T-helper 1 cell treated with Interleukin-12 subunit alpha and Interleukin-12 subunit beta and Interleukin-4 antibody, amounts not matched to agents 30 ng/mL and 1 ng/mL, for 36 hours (primary cell): ENCODE data around the gene CRISP1. TPM values are rescaled to one million over a fixed set of nuclear protein-coding genes. Genes with fewer than 3 reads are reported as not detected.
"Not testable (repeated sequence)": the region's sequence is repeated elsewhere in the genome, so short reads cannot be mapped to it uniquely, and the experiment has no call there.

ENCODE experiments used
- intact Hi-C: fragments of 100-400 bp; cut with micrococcal nuclease; formaldehyde crosslinking; loops from one replicate; pipeline ENCODE4 v1.15.1; 2024
- total RNA-seq: library from RNA; stranded (reverse); gene quantifications from 2 replicates; pipeline ENCODE4 v1.2.3, GENCODE V29; 2022

The CRISP1 gene, protein sequence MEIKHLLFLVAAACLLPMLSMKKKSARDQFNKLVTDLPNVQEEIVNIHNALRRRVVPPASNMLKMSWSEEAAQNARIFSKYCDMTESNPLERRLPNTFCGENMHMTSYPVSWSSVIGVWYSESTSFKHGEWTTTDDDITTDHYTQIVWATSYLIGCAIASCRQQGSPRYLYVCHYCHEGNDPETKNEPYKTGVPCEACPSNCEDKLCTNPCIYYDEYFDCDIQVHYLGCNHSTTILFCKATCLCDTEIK
- total RNA-seq = not detected in 2 replicates

DNA sequence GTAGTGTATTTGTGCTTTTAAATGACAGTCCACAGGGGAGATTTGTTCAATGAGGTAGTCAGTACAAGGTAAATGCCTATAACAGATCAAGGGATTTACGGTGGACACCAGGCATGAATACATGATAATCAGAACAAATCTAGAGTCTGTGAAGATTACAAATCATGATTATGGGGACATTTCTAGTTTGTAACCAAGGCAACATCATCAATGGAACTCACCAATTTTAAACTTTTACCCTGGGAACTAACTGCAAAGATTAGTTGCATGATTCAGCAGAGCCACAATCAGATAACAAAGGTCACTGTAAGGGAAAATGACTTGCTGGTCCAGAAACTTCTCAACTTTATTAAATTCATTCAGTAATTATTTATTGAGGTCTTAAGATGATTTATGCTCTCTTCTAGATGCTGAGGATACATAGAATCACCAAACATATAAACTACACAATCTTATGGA lies at the start of gene CRISP1:
CRISP1 (minus strand) TSS at position 51 of the 459 bp plus-strand sequence. CDS start 9,135 bp downstream, outside the sequence.
- intact Hi-C loops = no loop called here

DNA sequence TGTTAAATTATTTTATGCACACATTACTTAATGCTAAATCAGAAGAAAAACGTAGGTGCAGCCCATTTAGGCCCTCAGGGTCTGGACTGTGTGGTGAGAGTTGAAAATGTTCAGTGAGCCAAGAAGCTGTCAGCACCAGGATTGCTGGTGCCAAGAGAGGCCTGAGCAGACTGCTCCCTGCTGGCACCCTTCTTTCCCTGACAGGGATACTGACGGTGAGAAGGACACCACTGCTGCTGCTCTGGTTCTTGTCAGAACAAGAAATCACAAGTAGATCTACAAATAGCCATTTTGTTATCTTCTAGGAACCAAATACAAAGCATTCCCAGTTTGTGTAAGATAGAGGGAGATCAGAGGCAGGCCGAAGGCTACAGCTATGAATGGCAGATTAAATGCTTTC lies 48.7 kb upstream of the CRISP1 start:
- intact Hi-C loops = no loop called here

- intact Hi-C loops = no loop called here
These were observed 47.5 kb upstream of the CRISP1 start for GRCh38 chr6:49913636-49914375.

DNA sequence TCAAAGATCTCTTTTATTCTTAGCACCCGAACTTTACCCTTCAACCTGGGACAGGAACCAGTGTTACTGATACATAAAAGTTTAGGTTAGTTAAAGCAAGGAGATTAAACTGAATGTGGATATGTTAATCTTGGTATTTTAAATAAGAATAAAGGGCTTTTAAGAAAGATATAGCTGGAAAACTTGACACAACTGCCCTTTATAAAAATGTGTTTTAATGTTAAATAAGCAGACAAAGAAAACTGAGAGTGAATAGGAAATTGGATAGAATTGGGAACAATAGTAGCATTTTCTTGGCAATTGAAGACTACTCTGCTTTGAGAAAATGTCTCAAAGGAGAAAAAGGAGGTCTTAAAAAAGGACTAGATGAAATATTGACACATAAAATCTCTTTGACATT lies 45.9 kb upstream of the CRISP1 start:
- intact Hi-C loops = no loop called here

DNA sequence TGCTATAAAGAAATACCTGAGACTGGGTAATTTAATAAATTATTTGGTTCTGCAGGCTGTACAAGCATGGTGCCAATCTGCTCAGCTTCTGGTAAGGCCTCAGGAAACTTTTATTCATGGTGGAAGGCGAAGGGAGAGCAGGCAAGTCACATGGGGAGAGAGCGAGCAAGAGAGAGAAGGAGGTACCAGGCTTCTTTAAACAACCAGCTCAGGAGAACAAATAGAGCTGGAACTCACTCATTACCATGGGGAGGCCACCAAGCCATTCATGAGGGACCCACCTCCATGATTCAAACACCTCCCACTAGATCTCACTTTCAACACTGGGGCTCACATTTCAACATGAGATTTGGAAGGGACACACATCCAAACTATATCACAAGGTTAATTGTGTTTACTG lies 44.9 kb upstream of the CRISP1 start:
- intact Hi-C loops = no loop called here

DNA sequence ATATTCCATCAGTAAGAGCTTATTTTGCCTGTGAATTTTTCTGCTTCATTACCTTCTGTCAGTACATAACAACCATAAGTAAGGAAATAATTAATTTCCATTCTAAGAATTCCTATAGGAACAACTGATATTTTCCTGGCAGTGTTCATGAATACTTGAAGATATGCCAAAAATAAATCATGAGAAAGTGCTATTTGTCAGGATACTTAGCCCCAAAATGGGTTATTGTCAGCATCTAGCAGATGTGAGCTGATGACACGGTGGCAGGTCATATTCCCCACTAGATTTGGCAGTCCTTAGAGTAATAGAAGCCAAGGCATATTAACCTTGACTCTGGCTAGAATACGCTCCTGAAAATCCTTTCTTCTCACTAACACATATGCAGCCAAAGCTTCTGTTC lies 43.2 kb upstream of the CRISP1 start:
- intact Hi-C loops = no loop called here

GRCh38 chr6:49906526-49906925 lies 40.2 kb upstream of the CRISP1 start:
- intact Hi-C loops = no loop called here

GRCh38 chr6:49905296-49905695 lies 39.0 kb upstream of the CRISP1 start:
- intact Hi-C loops = no loop called here

DNA sequence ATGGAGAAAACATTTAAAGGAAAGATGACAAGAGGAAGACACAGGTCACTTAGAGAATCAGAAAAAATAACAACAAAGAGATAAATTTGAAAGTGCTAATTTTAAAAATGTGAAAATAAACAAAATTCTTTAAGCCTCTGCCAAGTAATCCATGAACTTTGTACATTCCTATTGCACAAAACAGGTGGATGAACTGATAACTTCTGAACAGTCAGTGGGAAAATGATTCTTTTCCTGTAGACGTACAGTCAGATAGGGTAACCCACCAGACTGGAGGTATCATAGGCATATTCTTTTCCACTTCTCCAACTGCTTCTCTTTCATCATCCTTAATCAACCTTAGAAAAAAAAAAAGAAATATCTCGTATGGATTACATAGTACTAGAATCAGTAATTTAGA lies 36.5 kb upstream of the CRISP1 start:
- intact Hi-C loops = no loop called here

DNA sequence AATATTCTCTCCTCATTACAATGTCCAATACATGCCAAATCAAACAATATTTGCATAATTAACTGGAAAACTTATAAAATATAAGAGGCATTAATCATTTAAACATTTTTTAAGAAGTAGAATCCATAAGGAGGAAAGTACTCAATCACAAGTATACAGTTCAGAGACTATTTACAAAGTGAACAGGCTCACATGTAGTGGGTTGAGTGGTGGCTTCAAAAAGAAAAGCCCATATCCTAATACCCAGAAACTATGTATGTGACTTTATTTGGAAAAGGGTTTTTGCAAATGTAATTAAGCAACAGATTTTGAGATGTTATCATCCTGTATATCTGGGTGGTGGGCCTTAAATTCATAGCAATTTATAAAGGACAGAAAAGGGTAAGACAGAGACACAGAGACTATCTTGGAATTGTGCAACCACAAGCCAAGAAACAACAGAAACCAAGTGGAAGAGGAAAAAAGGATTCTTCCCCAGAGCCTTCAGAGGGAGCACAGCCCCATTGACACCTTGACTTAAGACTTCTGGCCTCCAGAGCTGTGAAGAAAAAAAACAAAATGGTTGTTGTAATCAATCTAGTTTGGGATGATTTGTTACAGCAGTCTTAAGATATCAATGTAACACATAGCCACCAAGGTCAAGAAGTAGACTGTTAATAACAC lies 32.7 kb upstream of the CRISP1 start:
- intact Hi-C loops = no loop called here

- intact Hi-C loops = not testable (repeated sequence)
These were observed 29.2 kb upstream of the CRISP1 start for GRCh38 chr6:49895553-49895952.

DNA sequence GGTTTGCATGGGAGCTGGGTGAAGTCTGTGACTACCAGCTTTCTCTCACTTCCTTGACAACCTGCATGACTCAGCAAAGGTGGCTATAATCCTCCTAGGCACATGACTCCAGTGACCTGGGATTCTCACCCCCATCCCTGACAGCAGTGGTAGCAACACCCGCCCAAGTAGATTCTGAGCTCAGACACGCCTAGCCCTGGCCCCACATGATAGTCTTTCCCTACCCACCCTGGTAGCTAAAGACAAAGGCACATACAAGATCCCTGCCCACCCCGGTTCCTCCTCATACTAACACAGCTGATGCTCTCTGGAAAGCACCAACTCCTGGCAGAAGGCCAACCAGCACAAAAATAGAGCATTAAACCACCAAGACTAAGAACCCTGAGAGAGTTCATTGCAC lies 25.9 kb upstream of the CRISP1 start:
- intact Hi-C loops = no loop called here

GRCh38 chr6:49890988-49891387 lies 24.7 kb upstream of the CRISP1 start:
- intact Hi-C loops = no loop called here

GRCh38 chr6:49888742-49889431 lies 22.6 kb upstream of the CRISP1 start:
- intact Hi-C loops = no loop called here

- intact Hi-C loops = no loop called here
These were observed 2.7 kb upstream of the CRISP1 start for GRCh38 chr6:49868951-49869529.

DNA sequence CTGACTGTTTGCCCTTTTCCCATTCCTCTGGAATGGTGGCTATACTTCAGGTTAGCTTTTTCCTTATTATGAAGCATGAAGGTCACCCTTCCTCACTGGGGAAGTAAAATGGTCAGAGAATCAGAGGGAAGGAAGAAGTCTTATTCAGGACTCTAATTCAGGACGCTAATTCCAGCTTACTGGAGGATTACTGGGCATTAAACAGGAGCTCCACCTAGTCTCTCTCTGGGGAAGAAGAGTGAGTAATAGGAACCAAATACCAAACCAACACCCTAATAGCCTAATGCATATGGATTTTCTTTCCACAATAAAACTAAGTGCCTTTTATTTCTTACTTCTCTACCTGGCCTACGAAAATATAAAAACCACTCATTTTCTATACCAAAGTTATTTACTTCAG lies 10.1 kb downstream of the CRISP1 start:
- intact Hi-C loops = no loop called here

DNA sequence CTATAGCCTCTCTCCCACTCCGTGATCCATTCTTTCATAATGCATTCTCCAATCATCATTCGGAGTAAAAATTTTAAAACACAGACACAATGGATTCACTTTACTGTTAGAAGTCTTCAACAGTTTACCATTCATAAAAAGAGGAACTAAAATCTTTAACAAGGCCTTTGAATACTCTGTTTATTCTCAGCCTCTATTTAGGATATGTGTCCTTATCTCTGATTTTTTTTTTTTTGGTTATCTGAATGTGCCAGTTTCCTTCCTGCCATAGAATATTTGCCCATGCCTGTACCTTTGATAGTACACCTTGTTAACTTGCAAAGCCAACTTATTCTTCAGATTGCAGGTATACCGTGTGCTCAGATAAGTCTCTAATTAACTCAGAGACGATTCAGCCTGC lies 11.1 kb downstream of the CRISP1 start:
- intact Hi-C loops = no loop called here

DNA sequence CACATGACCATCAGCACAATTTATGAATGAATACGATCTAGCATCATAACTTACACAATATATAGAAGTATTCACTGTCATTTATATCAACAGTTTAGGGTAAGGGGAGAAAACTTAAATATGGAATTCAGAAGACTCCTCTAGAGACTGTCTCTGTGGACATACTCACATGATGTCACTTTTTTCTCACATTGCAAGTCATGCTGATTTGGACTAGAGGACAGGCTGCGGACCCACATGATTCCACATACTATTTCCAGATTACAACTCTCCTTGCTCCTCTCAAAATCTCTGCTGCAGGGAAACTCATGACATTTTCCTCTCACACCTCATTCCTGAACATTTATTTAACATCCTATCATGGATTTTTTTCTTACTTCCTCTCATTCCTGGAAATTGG lies 13.4 kb downstream of the CRISP1 start:
- intact Hi-C loops = no loop called here

- intact Hi-C loops = loop anchor here (1.0 kb wide), 3 partner anchors 226 to 396 kb away; no protein-coding TSS in a partner anchor
These were observed 17.0 kb downstream of the CRISP1 start for GRCh38 chr6:49849213-49849907.

- intact Hi-C loops = no loop called here
These were observed 18.7 kb downstream of the CRISP1 start for GRCh38 chr6:49847673-49848072.

DNA sequence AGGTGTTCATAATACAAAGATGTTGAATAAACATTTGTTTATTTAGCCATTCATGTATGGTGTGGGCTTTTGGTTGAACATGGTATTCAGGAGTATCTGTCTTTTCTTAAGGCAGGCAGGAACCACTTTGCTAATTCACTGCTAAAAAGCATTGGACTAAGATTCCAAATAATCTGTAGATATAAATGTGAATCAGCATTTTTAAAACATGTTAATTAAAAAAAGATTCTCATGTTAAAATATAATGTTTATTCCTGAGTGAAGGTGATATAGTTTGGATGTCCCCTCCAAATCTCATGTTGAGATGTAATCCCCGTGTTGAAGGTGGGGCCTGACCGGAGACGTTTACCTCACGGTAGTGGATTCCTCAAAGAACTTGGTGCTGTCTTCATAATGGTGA lies 19.3 kb downstream of the CRISP1 start:
- intact Hi-C loops = no loop called here
